Activated T-helper 1 cell treated with anti-CD3 and anti-CD28 coated beads, Interleukin-12 subunit alpha, Interleukin-12 subunit beta, Interleukin-2, Interleukin-4 antibody, amounts not matched to agents 30 ng/mL and 10 ng/mL and 1 ng/mL, durations not matched to agents 14 hours and 24 hours and 36 hours (primary cell): ENCODE data around the gene ASAP2. TPM values are rescaled to one million over a fixed set of nuclear protein-coding genes. Genes with fewer than 3 reads are reported as not detected.

Experiments used
- DNase-seq: peaks from one replicate; pipeline ENCODE4 v3.0.0; 2021; ENCODE audit warnings: low spot score
- H3K27ac Mint-ChIP-seq: one replicate; pipeline ENCODE4 v1.8.0; 2021; ENCODE audit warnings: mild to moderate bottlenecking, mixed read lengths
- H3K27me3 Mint-ChIP-seq: one replicate; pipeline ENCODE4 v1.8.0; 2022; ENCODE audit warnings: mild to moderate bottlenecking, moderate library complexity, mixed read lengths; ENCODE audit not compliant: insufficient read depth
- H3K36me3 Mint-ChIP-seq: one replicate; pipeline ENCODE4 v1.8.0; 2021; ENCODE audit warnings: low read depth, mixed read lengths
- H3K4me1 Mint-ChIP-seq: one replicate; pipeline ENCODE4 v1.8.0; 2021; ENCODE audit warnings: low read depth, mixed read lengths
- H3K4me3 Mint-ChIP-seq: one replicate; pipeline ENCODE4 v1.8.0; 2021; ENCODE audit warnings: mild to moderate bottlenecking, moderate library complexity, mixed read lengths
- H3K9me3 Mint-ChIP-seq: one replicate; pipeline ENCODE4 v1.8.0; 2021; ENCODE audit warnings: mixed read lengths
- intact Hi-C: fragments of 100-400 bp; cut with micrococcal nuclease; formaldehyde crosslinking; loops from one replicate; pipeline ENCODE4 v1.15.1; 2024
- total RNA-seq: library from RNA; stranded (reverse); gene quantifications from 2 replicates; pipeline ENCODE4 v1.2.3, GENCODE V29; 2022

Gene ASAP2
- total RNA-seq, 1 donor from 2014 or later = 0.34 TPM

DNA sequence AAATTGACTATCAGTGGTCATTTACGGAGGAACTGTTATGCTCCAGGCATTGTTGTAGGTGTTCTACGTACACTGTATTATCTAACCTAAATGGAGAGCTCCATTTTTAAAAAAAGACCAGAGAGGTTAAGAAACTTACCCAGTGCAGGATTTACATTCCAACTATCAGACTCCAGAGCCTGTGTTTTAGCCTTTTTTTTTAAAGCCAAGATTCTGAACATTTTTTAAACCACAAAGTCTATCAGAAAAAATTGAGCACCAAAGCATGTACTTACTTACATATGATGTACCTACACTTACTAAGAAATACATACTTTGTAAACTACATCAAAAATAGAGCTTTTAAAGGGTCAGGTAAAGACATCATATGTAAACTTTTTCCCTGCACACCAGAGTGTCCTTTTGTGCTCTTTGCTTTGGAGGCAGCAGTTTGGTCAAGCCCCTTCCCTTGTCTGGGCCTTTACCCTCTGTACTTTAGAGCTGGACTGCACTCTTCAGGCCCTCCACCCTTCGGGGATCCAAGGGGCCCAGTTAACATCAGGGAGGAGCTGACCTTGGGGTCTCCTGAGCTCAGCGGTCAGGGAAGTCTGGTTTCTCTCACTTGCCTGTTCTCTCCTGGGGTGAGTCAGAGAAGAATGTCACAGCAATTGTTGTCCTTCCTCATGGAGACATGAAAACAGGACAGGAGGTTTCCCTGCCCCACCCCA, 158.3 kb downstream of the ASAP2 start:
- no peaks in the 10 kb centered on the region for H3K9me3 Mint-ChIP-seq
- H3K4me1 Mint-ChIP-seq = no peaks in the 10 kb centered on the region
- DNase-seq = no peak
- no peak overlapping the region for H3K27ac Mint-ChIP-seq
- intact Hi-C loops = no loop called here
- H3K4me3 Mint-ChIP-seq = no peak overlapping the region
- peaks cover 13% of the 10 kb centered on the region for H3K27me3 Mint-ChIP-seq
- no peaks in the 10 kb centered on the region for H3K36me3 Mint-ChIP-seq

GRCh38 chr2:9365498-9366019, 158.9 kb downstream of the ASAP2 start:
- H3K27me3 Mint-ChIP-seq = peaks cover 13% of the 10 kb centered on the region
- intact Hi-C loops = no loop called here
- H3K4me1 Mint-ChIP-seq = no peaks in the 10 kb centered on the region
- no peaks in the 10 kb centered on the region for H3K36me3 Mint-ChIP-seq
- H3K4me3 Mint-ChIP-seq = no peak overlapping the region
- H3K27ac Mint-ChIP-seq = no peak overlapping the region
- DNase-seq = no peak
- H3K9me3 Mint-ChIP-seq = no peaks in the 10 kb centered on the region

- no peaks in the 10 kb centered on the region for H3K36me3 Mint-ChIP-seq
- H3K9me3 Mint-ChIP-seq = no peaks in the 10 kb centered on the region
- peaks cover 12% of the 10 kb centered on the region for H3K27me3 Mint-ChIP-seq
- intact Hi-C loops = no loop called here
- DNase-seq = no peak
- H3K4me3 Mint-ChIP-seq = no peak overlapping the region
- H3K4me1 Mint-ChIP-seq = no peaks in the 10 kb centered on the region
- no peak overlapping the region for H3K27ac Mint-ChIP-seq
These were observed 159.4 kb downstream of the ASAP2 start for GRCh38 chr2:9366026-9366425.

- Mint-ChIP-seq H3K9me3 (no peaks in the 10 kb centered on the region), H3K27me3 (no peaks in the 10 kb centered on the region), H3K27ac (no peak overlapping the region), H3K36me3 (no peaks in the 10 kb centered on the region), H3K4me1 (no peaks in the 10 kb centered on the region), H3K4me3 (no peak overlapping the region)
- intact Hi-C loops = loop anchor here (5.0 kb wide), 1 partner anchor 228 kb away; no protein-coding TSS in a partner anchor
- DNase-seq = no peak
These were observed 164.1 kb downstream of the ASAP2 start for GRCh38 chr2:9370746-9371145.

- no peak overlapping the region for H3K27ac Mint-ChIP-seq
- intact Hi-C loops = loop anchor here (5.0 kb wide), 1 partner anchor 231 kb away; no protein-coding TSS in a partner anchor
- no peak for DNase-seq
- no peaks in the 10 kb centered on the region for H3K36me3 Mint-ChIP-seq
- no peaks in the 10 kb centered on the region for H3K4me1 Mint-ChIP-seq
- H3K4me3 Mint-ChIP-seq = no peak overlapping the region
- no peaks in the 10 kb centered on the region for H3K9me3 Mint-ChIP-seq
- H3K27me3 Mint-ChIP-seq = peaks cover 1% of the 10 kb centered on the region
These were observed 166.4 kb downstream of the ASAP2 start for GRCh38 chr2:9373047-9373446.

DNA sequence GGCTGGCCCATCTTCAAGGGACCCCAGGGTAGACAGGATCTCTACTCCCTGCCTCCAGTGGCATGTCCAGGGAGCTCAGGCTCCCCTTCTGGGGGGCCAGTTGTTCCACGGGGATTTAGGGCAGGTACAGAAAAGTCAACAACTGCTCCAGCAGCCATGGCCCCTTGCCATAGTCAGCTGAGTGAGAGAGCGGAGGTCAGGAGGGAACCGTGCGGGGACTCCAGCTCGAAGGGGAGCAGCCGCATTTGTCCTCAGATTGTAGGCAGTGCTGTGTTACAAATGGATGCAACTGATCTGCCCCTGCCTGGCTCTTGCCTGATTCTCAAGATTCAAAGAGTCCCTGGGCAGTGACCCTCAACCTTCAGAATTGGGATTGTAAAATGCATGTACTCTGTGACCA, 166.9 kb downstream of the ASAP2 start:
- no peak for DNase-seq
- peaks cover 1% of the 10 kb centered on the region for H3K27me3 Mint-ChIP-seq
- H3K9me3 Mint-ChIP-seq = no peaks in the 10 kb centered on the region
- H3K27ac Mint-ChIP-seq = no peak overlapping the region
- no peak overlapping the region for H3K4me3 Mint-ChIP-seq
- intact Hi-C loops = loop anchor here (5.0 kb wide), 1 partner anchor 231 kb away; no protein-coding TSS in a partner anchor
- no peaks in the 10 kb centered on the region for H3K4me1 Mint-ChIP-seq
- H3K36me3 Mint-ChIP-seq = no peaks in the 10 kb centered on the region

GRCh38 chr2:9374071-9374730, 167.6 kb downstream of the ASAP2 start:
- Mint-ChIP-seq H3K4me1 (no peaks in the 10 kb centered on the region), H3K36me3 (no peaks in the 10 kb centered on the region), H3K27me3 (peaks cover 7% of the 10 kb centered on the region), H3K9me3 (no peaks in the 10 kb centered on the region), H3K4me3 (no peak overlapping the region), H3K27ac (no peak overlapping the region)
- intact Hi-C loops = loop anchor here (5.0 kb wide), 1 partner anchor 232 kb away; no protein-coding TSS in a partner anchor
- DNase-seq = no peak

DNA sequence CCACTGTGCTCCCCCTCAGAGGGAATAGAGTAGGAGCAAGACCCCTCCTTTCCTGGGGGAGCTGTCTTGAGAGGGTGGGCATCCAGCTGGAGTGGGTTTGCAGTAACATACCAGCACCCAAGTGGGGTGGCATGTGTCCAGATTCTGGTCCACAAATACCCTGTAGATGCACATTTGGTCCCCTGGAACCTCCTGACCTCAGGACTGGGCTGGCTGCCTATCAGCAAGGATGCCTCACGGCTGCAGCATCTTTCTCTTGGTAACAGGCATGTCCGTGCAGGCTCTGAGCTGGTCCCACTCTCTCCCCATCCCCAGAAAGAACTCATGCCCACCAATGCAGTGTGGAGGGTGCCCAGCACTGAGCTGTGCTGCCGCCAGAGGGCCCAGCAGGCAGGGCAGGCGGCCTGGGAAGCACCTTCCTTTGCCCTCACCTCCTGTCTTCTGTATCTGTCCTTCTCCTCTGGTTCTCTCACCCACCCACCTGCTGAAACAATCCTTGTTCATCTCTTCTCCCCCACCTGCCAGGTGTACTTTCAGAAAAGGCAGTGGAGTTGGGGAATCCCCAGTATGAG, 169.3 kb downstream of the ASAP2 start:
- Mint-ChIP-seq H3K27me3 (peaks cover 7% of the 10 kb centered on the region), H3K36me3 (no peaks in the 10 kb centered on the region), H3K4me1 (no peaks in the 10 kb centered on the region), H3K27ac (no peak overlapping the region), H3K4me3 (no peak overlapping the region), H3K9me3 (no peaks in the 10 kb centered on the region)
- intact Hi-C loops = no loop called here
- no peak for DNase-seq

GRCh38 chr2:9377461-9378097, 171.0 kb downstream of the ASAP2 start:
- H3K36me3 Mint-ChIP-seq = no peaks in the 10 kb centered on the region
- no peak overlapping the region for H3K27ac Mint-ChIP-seq
- H3K9me3 Mint-ChIP-seq = no peaks in the 10 kb centered on the region
- no peak for DNase-seq
- intact Hi-C loops = no loop called here
- peaks cover 7% of the 10 kb centered on the region for H3K27me3 Mint-ChIP-seq
- no peaks in the 10 kb centered on the region for H3K4me1 Mint-ChIP-seq
- H3K4me3 Mint-ChIP-seq = no peak overlapping the region

DNA sequence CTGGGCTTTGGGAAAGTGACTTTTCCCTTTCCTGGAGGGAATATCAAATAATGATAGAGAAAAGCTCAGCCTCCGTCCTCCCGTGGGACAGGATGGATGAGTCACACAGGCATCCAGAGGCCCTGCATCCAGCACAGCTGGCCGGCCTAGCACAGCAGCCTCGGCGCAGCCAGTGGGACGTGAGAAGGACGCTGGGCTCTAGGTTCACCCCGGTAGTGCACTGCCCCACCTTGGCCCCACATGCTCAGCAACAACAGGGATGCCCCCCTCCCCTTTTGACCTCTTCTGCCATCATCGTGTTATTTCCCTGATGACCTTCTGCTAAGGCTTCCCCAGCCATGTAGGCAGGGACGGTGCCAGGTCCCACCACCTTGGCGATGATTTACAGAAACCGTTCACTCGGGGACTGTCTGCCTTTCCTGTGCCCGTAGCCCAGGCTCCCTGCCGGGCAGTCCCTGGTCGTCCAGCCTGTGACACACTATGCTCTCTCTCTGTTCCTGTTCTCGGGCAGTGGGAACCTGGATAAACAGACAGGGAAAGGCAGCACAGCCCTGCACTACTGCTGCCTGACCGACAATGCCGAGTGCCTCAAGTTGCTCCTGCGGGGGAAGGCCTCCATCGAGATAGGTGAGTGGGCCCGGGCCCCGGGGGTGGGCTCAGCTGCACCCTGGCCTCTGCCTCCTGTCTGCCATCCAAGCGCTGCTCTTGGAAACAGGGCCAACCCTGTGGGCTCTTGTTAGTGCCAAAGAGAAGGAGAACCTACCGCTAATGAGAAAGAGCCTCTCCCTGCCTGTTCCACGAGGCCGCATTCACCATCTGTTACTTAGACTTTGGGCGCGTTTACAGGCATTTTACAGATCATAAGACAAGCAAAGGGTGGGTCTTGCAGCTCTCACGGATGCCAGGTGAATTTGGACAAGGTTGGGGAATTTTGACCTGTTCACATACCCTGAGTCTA, 172.1 kb downstream of the ASAP2 start:
- Mint-ChIP-seq H3K4me3 (no peak overlapping the region), H3K27ac (no peak overlapping the region), H3K4me1 (no peaks in the 10 kb centered on the region), H3K36me3 (no peaks in the 10 kb centered on the region), H3K9me3 (no peaks in the 10 kb centered on the region), H3K27me3 (peaks cover 9% of the 10 kb centered on the region)
- intact Hi-C loops = no loop called here
- no peak for DNase-seq

DNA sequence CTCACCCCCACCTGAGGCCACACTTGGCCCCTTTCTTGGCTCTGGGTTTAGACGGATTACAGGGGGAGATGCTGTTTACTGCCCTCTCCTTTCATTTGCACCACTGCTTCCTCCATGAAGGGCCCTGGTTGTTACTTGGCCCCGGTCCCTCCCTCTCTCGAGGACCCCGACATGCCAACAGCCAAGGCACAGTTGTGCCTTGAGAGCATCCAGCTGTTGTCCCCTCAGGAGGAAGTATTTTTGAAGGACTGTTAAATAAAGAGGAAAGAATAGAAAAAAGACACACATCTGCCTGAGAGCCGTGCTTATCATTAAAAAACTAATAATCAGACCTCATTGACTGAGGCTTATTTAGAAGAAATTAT, 172.8 kb downstream of the ASAP2 start:
- intact Hi-C loops = no loop called here
- no peaks in the 10 kb centered on the region for H3K4me1 Mint-ChIP-seq
- H3K4me3 Mint-ChIP-seq = no peak overlapping the region

More for the DNA sequence above, 172.8 kb downstream of the ASAP2 start:
- no peak for DNase-seq
- Mint-ChIP-seq H3K9me3 (no peaks in the 10 kb centered on the region), H3K27me3 (peaks cover 9% of the 10 kb centered on the region), H3K36me3 (no peaks in the 10 kb centered on the region), H3K27ac (no peak overlapping the region)
